ENCODE results near the gene COL5A1.

Gene COL5A1

DNA sequence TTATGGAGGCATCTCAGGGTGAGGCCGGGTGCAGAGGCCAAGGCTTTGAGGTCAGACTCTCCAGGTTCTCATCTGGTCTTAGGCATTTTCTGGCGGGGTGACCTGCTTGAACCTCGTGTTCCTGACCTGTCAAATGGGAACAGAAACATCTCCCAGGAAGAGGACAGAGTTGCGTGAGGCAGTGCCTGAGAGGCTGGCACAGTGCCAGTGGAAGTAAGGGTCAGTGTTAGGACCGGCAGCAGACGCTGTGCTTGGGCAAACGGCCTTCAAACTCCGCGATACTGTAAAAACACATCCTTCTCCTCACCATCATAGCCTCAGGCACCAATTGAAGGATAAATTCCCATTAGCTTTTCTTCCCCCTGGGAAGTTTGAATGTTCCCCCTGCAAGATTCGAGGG lies 183.4 kb downstream of the COL5A1 start:
- no peak for FAIRE-seq

DNA sequence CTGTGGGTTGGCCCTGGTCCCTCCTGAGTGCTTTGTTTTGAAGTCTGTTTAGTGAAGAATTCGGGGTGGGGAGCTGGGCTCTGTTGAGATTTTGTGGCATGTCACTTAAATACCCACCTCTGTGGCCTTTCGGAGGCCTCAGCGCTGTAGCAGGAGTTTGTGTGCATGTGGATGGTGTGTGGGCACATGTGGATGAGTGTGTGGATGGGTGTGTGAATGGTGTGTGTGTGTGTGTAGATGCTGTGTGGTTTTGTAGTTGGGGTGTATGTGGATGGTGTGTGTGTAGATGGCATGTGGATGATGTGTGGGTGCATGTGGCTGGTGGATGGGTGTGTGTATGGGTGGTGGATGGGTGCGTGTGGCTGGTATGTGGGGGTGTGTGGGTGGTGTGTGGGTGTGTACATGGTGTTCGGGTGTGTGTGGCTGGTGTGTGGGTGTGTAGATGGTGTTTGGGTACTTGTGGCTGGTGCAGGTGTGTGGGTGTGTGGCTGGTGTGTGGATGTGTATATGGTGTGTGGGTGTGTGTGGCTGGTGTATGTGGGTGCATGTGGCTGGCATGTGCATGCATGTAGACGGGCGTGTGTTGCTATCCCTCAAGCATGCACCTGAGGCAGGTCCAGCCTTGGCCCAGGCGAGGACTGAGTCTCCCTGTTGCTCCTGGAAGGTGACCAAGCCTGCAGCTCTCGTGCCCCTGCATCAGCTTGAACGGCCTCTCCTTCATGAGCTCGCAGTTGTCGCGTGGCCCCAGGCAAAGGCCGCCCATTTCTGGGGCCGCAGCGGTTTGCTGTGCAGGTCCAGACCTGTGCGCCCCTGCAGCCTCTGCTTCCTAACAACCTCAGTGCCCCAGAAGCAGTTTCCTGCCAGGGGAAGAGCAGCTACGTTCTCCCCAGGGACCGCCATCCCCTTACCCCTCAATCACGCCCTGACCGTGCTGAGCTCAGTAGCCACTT lies 185.0 kb downstream of the COL5A1 start:
- no peak for FAIRE-seq

DNA sequence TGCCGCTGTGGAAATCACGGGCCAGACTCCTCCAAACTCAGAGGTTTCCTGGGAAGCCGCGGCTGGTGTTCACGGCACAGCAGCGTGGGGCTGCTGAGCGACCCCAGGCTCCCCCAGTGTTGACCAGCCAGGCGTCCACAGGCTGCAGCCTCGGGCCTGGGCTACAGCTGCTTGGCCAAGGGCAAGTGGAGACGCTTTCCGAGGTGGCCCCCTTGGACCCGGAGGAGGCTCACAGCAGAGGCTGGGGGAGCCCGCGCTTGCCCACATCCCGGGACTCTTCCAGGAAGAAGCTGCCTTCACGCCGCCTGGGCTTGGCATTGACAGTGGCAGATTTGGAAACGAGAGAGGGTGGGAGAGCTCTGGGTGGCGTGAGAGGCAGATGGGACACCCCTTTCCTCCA lies 186.0 kb downstream of the COL5A1 start:
- FAIRE-seq, result no peak

DNA sequence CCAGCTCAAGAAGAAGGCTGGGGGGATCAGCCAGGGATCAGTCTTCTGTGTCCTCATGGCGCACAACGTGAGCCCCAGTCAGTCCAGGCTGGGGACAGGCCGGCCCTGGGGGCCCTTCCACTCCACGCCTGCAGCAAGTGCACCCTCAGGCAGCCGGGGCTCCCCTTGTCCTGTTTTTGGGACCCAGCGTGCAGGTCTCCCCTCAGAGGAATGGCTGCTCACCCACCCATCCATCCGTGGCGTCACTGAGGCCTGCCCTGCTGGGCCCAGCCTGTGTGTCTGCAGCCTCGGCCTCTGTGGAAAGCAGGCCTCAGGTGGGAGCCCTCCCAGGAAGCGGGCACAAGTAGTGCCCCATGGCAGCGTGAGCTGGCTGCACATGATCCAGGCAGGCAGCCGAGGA lies 186.4 kb downstream of the COL5A1 start:
- FAIRE-seq, result no peak

DNA sequence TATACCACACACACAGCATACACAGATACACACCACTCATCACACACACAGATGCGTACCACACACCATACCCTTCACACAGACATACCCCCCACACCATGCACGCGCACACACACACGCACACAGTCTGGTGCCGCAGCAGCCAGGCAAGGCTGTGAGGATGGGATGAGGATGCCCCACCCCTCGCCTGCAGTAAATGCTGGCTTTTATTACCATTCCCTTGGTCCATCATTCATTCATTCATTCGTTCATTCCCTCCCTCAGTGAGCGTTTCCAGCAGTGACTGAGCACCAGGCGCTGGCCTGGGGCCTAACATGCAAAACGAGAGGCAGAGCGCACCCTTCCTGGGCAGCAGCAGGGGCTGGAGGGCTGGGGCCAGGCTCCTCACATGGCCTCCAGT lies 187.3 kb downstream of the COL5A1 start:
- no peak for FAIRE-seq

DNA sequence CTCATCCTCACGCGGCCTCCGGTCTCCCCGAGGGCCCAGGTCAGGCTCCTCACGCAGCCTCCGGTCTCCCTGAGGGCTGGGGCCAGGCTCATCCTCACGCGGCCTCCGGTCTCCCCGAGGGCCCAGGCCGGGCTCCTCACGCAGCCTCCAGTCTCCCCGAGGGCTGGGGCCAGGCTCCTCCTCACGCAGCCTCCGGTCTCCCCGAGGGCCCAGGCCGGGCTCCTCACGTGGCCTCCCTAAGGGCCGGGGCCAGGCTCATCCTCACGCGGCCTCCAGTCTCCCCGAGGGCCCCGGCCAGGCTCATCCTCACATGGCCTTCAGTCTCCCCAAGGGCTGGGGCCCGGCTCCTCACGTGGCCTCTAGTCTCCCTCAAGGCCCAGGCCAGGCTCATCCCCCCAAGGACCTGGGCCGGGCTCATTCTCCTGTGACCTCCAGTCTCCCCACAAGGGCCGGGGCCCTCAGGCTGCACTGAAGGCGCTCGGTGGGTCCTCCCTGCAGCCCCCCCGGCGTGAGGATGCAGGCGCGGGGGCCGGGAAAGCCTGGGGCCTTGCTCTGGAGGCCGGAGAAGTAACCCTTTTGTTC lies 187.8 kb downstream of the COL5A1 start:
- no peak for FAIRE-seq

DNA sequence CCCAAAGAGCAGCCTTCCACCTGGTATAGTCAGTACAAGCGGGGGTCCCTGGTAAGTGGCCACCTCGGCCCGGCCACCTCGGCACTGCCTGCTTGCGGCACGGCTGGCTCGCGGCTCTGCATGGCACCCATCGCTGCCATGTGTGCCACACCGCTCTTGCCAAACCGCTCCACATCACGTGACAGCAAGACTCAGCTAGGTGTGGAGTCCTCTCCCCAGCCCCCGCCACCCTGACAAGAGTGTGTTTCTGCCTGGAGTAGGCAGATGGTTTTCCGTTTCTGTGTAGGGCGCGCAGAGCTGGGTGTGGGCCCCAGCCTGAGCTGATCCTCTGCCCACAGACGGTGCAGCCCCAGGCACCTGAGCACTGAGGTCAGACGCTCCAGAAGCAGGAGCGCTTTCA lies 188.5 kb downstream of the COL5A1 start:
- no peak for FAIRE-seq

DNA sequence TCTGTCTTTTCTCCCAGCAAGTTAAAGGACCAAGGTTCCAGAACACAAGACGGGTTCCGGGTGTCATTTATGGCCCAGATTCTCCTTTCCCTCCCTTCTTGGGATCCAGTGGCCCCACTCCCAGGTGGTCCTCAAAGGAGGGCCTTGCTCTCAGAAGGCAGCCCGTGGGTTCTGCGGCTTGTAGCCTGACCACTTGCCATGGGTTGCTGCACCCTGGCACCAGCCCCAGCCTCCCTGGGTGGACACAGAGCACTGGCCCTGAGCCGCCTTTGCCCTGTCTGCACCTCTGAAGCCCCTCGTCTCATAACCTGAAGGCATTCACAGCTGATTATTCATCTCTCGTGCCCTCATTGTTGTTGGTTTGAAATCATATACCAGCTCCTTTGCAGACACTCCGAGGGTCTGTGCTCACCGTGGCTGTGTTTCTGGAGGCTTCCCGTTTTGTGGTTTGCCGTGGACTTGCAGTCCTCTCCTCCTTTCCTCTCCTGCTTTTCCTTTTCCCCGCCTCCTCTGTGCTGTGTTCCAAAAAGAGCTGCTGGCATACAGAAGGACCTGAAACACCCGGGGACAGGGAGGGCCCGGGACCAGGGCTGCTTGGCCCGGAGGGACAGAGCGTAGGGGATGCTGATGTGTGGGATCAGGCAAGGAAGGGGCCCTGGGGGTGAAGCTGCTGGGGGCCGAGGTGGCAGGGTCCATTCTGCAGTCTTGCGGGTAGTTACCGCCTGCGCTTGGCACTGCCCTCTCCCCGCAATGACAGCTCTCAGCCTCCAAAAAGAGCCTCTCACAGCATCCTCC lies 189.5 kb downstream of the COL5A1 start:
- no peak for FAIRE-seq

DNA sequence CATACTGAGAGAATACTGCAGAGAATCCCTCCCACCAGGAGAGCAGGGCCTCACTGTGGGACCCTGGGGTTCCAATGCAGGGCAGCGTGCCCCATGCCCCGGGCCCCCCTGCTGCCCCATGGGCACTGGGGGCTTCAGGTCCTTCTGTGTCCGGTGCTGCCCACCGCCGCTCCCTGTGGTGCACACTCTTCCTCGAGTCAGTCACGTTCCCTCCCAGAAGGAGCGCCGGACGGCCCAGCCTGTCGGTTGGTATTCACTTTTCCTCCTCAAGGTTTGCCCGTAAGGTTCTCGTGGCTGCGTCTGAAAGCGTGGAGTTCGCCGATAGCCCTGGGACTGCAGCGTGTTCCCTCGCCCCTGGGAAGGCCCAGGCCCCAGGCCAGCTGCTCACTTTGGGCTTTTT lies 190.9 kb downstream of the COL5A1 start:
- FAIRE-seq, result no peak

DNA sequence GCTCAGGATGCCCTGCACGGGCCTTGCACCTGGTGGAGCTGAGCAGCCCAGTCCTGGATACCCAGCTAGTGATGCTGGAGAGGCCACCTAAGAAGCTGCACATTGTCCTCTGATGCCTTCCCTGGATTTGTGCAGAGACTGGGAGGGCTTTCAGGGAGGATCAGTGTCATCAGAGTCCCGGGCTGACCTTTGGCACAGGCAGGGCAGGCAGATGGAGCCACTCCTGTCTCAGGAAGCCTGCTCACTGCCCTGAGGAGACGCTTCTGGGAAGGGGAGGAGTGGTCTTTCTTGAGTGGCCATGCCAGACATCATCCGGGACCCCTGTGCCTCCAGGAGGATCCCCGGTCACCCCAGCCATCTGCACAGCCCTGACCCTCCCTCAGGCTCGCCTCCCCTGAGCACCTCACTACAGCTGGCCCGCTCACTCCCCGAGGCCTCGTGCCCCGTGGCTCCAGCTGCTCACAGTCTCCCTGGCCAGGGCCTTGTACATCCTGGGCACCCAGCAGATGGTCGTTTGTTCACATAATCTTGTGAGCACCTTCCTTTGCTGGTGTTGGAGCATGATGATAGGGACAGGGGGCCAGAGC lies 191.8 kb downstream of the COL5A1 start:
- no peak for FAIRE-seq

DNA sequence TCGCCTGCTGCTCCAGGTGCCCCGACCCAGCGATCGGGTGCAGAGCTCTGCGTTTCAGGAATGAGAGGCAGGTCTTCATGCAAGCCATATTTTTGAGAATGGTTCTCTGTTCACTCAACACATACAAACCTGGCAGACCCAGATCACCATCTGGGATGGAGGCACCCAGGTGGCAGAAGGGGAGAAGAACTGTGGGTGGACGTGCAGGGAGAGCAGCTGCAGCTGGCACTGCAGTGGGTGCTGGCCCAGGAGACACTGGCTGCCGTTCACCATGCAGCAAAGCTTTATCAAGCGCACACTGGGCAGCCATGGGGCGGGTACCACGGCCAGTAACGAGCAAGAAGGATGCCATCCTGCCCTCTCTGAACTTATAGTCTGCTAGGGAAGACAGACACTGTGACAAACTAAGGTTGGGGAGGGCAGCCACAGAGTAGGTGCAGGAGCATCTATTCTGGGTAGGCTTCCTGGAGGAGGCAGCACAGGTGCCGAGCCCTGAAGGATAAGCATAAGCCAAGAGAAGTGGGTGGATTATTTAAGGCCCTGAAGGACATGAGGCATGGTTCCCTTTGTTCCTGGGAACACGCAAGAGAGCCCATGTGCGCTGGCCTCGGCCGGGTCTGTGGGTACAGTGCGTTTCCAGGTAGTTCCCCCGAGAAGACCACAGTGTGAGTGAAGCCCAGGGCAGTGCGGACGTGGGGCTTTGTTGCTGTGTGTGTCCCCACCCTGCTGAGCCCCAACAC lies 192.8 kb downstream of the COL5A1 start:
- no peak for FAIRE-seq

DNA sequence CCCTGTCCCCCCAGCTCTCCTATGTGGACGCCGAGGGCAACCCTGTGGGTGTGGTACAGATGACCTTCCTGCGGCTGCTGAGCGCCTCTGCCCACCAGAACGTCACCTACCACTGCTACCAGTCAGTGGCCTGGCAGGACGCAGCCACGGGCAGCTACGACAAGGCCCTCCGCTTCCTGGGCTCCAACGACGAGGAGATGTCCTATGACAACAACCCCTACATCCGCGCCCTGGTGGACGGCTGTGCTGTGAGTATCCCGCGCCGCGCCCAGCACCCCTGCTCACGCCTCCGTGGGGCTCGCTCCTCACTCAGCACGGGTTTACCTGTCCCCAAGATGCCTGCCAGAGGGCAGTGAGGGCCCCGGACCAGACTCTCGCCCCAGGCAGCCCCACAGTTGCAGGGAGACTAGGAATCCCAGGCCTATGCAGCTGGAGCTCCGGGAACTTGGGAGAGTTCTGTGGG lies 193.4 kb downstream of the COL5A1 start:
- no peak for FAIRE-seq

DNA sequence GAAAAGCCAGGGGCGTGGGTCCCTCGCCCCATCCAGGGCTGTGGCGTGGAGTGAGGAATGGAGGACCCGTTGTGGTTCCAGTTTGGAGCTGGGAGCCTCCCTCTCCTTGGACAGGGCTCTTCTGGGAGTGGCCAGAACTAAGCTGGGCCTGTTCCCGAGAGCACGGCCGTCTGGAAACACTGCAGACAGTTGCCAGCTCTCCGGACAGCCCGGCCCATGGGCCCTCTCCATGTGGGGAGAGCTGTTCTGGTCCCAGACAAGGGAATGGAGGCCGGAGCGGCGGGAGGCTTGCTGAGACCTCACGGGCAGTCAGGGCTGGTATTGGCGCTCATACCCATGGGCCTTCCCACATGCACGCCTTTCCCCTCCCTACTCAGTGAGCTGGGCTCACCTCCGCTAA lies 193.8 kb downstream of the COL5A1 start:
- FAIRE-seq, result no peak

DNA sequence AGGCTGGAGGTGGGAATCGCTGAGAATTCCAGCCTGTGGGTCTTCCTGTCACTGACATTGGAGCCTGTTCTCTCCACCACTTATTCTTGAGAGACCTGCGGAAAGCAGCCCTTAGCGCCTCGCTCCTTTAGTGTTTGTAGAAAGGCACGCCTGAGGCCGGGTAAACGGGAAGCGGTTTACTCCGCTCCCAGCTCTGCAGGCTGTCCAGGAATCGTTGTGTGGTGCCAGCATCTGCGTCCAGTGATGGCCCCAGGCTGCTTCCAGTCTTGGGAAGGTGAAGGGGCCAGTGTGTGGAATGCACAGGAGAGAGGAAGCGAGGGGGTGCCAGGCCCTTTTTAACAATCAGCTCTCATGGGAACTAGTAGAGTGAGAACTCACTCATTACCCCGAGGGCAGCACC lies 194.4 kb downstream of the COL5A1 start:
- no peak for FAIRE-seq

DNA sequence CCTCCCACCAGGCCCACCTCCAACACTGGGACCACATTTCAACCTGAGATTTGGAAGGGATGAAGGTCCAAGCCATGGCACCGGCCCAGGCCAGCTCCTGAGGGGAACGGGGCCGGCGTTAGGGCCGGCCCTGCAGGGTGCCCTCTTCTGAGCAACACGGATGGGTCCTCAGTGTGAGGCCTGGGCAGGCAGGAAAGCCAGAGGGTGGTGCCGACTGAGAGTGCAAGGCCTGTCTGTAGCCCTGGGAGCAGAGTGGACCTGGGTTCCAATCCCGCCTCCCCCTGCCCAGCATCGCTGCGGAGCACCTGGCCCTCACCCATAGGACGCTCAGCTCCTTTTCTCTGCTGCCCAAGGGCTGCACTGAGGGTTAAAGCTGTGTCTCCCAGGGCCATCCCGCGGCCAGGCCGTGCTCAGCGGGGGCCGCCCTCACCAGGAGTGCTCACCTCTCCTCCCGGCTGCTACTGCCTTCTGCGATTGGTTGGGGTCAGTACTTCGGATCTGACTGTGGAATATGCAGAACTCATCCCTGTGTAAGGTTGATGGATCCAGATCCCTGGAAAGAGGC lies 194.9 kb downstream of the COL5A1 start:
- FAIRE-seq, result no peak

DNA sequence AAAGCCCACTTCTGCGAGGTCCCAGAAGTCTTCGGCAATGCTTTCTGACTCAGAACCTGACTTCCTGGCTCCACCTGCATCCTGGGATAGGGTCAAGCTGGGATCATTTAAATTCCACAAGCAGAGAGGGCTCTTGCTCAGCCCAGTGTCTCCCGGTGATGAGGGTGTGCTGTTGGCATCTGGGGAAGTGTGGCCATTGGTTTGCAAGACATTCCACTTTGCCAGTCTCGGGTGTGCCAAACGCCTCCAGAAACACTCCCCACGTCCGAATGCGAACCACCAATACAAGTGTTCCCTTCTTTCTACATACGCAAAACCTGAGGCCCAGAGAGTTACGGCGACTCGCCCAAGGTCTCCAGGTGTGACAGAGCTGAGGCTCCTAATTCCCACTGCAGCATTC lies 195.9 kb downstream of the COL5A1 start:
- no peak for FAIRE-seq

DNA sequence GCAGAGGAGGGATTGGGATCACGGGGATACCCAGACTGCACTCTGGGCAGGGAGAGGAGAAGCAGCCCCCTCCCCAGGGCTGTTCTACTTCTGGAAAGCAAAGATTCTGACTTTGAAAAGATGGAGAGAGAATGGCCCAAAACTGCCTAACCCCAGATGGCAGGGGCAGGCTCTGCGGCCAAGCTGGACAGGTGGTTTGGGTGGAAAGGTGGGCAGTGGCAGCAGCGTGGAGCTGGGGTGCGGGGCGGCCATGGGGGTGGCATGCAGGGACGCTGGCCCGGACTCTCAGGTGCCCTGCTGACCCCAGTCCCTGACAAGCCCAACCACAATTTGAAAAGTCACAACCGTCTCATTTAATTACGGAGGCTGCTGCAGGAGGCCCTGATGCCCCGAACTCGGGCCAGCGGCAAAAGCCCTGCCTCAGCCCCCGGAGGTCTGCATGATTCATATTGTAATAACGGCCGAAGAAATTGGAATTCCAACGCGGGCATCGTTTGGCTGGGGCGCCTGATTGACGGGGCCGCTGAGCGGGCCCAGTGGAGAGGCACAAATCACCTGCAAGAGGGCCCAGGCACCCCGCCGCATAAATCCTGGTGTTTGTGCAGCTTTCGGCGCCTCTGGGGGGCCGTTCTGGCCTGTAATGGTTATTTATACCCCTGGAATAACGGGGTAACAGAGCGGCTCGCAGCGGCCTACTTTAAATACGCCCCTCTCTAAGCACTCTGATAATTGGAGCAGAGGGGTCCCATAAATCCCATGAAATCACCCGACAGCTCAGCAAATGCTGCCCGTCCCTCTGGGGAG lies 197.2 kb downstream of the COL5A1 start:
- FAIRE-seq, result no peak

DNA sequence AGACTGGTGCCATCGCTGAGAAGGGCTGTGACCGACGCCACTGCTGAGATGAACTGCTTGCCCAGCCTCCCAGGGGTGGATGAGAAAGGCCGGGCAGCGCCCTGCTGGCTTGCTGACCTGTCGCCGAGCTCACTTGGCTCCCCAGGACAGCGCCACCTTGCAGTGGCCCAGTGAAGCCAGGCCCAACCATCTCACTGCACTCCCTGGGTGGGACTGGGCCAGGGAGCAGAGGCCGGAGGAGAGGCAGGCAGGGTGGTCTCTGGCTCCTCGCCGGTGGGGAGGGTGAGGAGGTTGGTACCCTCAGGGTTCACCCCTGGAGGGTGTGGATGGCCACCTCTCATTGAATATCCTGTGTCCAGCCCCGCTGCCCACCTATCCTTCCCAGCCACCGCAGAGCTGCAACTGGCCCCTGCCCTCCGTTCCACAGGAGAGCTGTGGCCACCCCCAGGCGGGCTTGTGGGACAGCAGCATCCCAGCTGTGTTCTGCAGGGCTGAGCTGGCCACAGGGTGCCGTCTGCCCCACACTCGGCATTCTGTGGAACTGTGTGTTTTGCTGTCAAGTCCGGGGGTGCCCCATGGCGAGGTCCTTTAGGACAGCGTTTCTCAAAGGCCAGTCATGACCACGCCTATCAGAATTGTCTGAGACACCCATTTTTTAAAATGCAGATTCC lies 198.0 kb downstream of the COL5A1 start:
- FAIRE-seq, result no peak

DNA sequence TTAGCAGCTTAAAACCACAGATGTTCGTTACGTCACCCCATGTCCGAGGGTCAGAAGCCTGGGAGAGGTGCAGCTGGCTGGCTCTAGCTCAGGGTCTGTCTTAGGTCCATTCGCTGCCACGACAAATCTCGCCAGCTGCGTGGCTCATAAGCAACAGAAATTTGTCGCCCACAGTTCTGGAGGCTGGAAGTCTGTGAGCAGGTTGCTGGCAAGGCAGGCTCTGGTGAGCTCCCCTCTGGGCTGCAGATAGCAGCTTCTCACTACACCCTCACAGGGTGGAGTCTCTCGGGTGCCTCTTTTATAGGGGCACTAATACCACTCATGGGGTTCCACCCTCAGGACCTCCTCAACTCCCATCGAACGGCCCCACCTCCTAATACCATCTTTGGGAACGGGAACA lies 198.9 kb downstream of the COL5A1 start:
- FAIRE-seq, result no peak

DNA sequence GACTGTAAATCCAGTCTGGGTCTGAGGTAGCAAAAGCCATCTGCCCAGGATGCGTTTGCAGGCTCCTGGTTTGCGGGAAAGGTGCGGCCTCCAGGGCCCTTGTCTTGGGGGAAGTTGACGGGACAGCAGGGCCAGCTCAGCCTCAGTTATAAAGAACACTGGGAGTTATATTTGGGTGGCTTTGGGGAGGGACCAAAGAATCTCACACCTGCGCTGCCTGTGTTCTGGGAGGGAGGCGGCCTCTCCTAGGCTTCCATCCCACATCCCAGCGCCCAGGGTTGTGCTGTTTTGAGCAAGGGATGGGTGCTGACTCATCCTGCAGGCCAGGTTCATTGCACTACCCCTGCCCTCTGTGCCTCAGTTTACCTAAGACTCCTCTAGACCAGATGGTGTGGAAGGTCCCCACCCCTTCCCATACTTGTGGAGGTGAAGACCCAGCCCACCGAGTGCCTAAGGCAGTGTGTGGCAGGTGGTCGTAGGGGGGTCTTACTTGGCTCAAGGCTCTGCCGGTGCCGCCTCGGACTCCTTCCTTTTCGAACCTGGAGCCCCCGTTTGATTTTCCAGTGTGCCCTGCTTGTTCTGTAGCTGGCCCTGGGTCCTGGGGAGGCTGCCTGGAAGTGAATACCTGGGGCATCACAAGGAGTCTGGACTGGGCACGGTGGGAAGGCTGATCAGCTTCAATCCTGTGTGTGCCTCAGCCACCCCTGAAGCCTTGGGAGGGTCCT lies 199.7 kb downstream of the COL5A1 start:
- no peak for FAIRE-seq
